ENCODE data around the gene KCNA2.

KCNA2 gene

GRCh38 chr1:110566836-110567235, 39.3 kb downstream of the KCNA2 start:
- DNase-seq (ENCODE audit: low read depth in 2 of 2), result no peak

- DNase-seq (ENCODE audit: low read depth in 2 of 2), result no peak
Measured at GRCh38 chr1:110565565-110565964, 40.6 kb downstream of the KCNA2 start.

- no peak for DNase-seq (ENCODE audit: low read depth in 2 of 2)
Measured at GRCh38 chr1:110563089-110563488, 43.1 kb downstream of the KCNA2 start.

GRCh38 chr1:110561596-110561995, 44.6 kb downstream of the KCNA2 start:
- no peak for DNase-seq (ENCODE audit: low read depth in 2 of 2)

- no peak for DNase-seq (ENCODE audit: low read depth in 2 of 2)
Measured at GRCh38 chr1:110559157-110559556, 47.0 kb downstream of the KCNA2 start.

GRCh38 chr1:110557481-110557880, 48.7 kb downstream of the KCNA2 start:
- DNase-seq (ENCODE audit: low read depth in 2 of 2), result no peak

GRCh38 chr1:110556471-110556807, 49.7 kb downstream of the KCNA2 start:
- no peak for DNase-seq (ENCODE audit: low read depth in 2 of 2)

- no peak for DNase-seq (ENCODE audit: low read depth in 2 of 2)
Measured at GRCh38 chr1:110555807-110556470, 50.2 kb downstream of the KCNA2 start.

GRCh38 chr1:110554871-110555801, 51.0 kb downstream of the KCNA2 start:
- DNase-seq (ENCODE audit: low read depth in 2 of 2), result no peak

- no peak for DNase-seq (ENCODE audit: low read depth in 2 of 2)
Measured at GRCh38 chr1:110551278-110551809, 54.8 kb downstream of the KCNA2 start.

GRCh38 chr1:110549831-110550230, 56.3 kb downstream of the KCNA2 start:
- no peak for DNase-seq (ENCODE audit: low read depth in 2 of 2)

GRCh38 chr1:110548381-110548780, 57.8 kb downstream of the KCNA2 start:
- no peak for DNase-seq (ENCODE audit: low read depth in 2 of 2)

- no peak for DNase-seq (ENCODE audit: low read depth in 2 of 2)
Measured at GRCh38 chr1:110547017-110547416, 59.1 kb downstream of the KCNA2 start.

GRCh38 chr1:110545492-110545891, 60.7 kb downstream of the KCNA2 start:
- no peak for DNase-seq (ENCODE audit: low read depth in 2 of 2)

GRCh38 chr1:110544753-110545152, 61.4 kb downstream of the KCNA2 start:
- no peak for DNase-seq (ENCODE audit: low read depth in 2 of 2)

All from fibroblast of skin of left biceps (primary cell).